GM21423 (cell line): ENCODE results near the gene ZCCHC24.

Experiments
- ATAC-seq: cut with Tn5 transposase; IDR thresholded peaks from one replicate; pipeline ENCODE4 v1.9.1; 2021; ENCODE audit warnings: mild to moderate bottlenecking, moderate library complexity; ENCODE audit not compliant: unreplicated experiment

Gene ZCCHC24

DNA sequence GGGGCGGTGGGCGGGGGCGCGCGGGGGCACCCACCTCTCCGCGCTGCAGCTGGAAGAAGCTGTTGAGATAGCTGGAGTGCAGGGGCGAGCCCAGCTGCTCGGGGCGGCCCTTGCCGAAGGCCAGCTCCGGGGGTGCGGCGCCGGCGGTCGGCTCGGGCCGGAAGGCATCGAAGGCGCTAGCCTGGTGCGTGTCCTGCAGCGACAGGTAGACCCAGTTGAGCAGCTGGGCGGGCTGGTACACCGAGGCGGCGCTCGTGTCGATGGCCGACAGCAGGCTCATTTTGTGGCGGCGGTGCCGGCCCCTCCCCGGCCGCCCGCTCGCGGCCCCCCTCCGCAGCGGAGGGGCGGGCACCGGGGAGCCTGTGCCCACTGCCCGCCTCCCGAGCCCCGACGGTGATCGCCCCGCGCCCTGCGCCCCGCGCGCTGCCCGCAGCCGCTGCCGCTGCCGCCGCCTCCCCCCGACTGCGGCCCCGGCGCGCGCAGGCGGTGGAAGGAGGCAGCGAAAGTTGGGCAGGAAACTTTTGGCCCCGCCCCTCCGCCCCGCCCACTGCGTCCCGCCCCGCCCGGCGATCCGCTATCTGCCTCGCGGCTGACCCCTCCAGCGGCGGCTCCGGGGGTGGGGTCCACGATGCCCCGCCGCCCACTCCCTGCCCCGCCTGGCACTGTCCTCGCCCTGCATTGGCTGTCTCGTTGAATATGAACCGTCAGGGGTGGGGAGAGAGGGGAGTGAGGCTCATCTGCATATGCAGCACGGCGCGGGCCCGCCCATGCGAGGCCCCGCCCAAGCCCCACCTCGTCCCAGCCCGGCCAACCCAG is at the start of gene ZCCHC24:
TSS of gene ZCCHC24 (minus strand) at position 464 of the 816 bp plus-strand sequence. CDS start at position 280, 184 bp downstream.
- peak; percentile 94 for ATAC-seq

DNA sequence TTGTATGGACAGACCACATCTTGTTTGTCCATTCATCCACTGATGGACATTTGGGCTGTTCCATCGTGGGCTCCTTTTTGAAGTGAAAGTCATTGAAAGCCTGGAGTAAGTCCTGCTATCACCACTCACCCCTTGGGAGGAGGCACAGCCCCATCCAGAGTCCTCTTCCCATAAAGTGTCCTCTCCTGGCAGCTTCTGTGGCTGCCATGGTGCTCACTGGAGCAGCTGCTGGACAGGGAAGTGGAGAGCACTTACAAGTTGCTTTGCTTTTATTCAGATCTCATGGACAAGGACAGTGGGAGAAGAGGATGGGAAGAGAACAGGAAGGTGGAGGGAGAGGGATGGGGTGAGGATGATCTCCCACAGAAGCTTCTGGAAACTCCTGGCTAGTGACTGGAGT is 48.4 kb upstream of the ZCCHC24 start:
- no peak for ATAC-seq

DNA sequence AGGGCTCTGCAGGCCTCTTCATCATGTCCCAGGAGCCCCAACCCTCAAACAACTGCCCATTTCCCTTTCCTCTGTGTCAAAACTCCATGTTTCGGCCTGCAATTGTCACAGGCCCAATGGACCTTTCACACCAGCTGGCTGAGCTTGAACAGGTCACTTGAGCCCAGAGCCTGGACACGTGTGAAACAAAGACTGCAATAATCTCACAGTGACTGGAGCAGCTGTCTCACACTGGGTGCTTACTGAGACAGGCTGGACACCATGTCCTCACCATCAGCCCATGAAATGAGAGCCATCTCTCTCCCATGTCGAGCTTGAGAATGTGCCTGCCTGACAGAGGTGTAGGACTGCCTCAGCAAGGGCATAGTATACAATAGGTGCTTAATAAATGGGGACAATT is 47.4 kb upstream of the ZCCHC24 start:
- no peak for ATAC-seq

DNA sequence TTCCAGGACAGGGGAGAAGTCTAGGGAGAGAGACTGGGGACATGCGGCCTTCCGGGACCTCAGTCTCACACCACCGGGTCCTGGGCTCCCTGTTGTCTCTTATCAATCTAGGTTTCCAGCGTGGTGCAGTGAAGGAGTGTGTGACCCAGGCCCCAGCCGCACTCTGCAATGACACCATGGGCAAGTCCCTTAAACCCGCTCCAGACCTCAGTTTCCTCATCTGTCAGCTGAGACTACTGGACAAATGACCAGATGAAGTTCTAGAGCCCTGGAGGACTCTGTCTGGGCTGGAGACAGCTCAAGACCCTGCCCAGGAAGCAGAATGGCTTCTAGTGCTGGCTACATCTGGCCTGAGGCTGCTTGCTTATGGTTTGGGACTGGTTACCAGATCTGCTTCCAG is 46.8 kb upstream of the ZCCHC24 start:
- no peak for ATAC-seq

DNA sequence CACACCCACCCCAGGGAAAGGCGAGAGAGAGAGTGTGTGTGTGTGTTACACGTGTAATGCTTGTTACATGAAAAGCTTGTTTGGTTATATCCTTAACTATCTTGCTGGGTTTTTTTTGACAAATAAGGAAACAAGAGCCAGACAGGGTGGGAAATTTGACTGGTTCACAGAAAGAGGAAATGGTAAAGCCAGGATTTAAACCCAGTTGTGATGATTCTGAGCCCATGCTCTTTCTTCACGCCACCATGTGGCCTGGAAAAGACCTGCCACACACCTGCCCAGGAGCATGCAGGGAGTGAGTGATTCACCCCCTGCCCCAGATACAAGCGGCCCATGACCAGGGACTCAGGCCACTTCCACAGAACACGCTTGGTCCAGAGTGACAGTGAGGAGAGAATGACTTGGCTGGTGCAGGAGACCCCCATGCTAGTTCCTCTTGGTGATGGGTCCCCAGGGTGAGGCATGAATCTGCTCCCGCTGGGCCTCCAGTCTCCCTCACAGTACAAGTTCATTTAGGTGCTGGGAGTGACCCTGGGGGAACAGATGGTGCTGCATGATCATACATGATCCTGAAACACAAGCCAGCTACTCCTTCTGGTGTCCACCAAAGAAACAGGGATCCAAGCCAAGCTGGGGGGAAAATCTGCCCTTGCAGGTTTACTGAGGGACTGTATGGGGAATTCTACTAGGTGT is 45.9 kb upstream of the ZCCHC24 start:
- ATAC-seq: no peak

DNA sequence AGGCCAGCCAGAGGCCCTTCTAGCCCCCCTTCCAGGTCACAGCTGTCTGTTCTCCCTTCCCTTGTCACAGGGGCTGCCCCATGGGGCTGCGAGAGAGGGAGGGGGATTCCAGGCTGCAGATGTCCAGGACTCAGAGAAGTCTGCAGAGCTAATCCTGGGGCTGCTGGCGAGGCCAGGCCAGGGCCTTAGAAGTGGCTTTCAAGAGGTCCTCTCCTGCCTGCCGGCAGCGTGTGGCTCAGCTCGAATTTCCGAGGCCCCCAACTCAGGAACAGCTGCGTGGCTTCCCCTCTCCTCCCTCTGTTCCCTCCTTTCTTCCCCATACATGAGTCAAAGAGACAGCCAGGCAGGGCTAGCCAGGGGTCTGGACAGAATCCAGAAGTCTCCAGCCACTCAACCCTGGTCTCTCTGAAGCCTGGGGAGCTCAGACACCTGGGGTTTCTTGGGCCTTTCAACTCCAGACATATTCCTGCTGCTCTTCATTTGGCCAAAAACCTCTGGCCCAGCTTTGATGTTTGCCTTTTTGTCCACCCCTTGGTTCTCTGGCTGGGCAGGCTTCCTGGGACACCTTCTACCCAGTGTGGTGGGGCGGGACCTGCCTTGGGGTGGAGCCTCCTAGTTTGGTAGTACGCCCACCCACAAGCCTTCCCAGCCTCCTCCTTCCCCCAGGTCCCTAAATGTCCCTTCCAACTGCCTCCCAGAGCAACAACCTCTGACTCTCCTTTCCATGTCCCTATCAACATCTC is 45.1 kb upstream of the ZCCHC24 start:
- ATAC-seq: no peak

DNA sequence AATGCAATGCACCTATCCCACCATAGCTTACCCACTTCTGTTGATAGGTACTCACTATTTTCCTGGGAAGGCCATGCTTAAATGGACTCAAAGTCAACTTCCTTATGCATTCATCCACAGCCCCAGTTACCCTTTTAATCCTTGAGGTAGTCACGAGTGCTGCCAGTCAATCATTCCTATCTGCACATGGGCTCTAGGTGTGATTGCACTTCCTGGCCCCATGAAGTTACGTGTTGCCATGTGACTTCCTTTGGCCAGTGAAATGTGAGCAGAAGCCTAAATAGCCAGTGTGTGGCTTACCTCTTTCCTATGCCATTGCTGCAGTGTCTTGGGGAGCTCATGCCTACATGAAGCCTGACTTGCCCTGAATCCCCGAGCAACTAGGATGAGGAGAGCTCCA is 43.4 kb upstream of the ZCCHC24 start:
- ATAC-seq: no peak

DNA sequence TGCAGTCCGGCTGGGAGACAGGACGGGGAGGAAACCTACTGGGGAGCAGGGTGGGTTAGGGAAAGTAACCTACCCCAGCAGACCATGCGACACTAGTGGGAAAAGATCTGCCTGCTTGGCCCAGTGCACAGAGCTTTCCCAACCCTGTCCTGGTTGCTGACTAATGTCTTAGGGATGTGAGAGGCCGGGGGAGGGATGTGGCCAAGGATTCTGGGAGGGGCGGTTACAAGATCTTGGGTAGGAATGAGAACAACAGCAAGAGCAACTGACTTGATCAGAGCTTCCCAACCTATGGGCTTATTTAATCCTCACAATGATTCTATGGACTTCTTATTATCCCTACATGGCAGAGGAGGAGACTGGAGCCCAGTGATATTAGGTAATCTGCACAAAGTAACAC is 42.9 kb upstream of the ZCCHC24 start:
- ATAC-seq: no peak

DNA sequence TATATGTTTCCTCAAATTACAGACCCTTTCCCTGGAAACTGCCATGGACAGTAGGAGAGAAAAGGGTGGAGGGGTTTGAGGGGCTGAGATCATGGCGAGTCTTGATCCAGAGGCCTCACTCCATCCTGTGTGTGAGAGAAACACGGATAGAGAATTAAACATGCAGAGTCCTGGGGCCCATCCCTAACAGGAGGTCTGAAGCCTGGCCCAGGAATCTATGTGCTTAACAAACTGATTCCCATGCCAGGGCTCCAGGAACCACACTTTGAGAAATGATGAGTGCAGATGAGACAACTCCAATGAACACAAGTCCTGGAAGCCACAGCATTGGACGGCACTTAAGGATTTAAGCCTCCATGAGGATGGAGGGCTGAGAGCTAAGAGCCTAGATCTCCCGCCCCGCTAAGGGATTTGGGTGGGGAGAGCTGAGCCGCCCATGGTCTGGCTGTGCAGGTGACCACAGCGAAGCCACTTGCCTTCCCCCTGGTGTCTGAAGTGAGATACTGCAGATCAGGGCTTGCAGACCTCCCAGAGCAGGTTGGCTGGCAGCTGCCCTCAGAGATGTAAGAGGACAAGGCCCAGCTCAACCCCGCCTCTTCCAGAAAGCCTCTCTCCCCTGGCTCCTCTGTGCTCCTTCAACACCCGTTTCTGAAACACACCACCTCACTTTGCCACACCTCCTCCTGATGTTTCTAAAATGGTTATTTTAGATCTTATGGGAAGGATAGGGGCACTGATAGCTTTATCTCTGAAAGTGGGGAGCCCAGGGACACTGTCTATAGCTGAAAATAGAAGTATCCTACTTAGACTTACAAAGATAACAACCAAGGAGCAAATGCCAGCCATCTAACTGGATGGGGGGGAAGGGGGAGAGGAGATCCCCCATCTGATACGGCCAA is 42.1 kb upstream of the ZCCHC24 start:
- peak; percentile 70 for ATAC-seq

DNA sequence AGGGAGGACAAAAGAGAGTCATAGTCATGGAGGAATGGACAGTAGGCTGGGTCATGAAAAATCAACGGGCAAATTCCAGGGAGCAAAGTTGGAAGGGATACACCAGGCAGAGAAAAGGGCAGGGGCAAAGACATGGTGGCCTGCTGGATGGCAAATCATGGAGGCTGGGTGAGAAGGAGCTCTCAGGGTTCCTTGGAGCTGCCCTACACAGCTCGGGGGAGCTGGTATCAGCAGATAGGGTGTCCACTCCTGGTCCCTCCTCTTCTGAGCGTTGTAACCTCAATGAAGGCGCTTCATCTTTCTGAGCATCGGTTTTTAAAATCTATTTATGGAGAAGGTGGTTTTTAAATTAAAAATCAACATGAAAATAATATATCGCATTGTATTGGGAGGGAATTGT is 39.1 kb upstream of the ZCCHC24 start:
- ATAC-seq: no peak

DNA sequence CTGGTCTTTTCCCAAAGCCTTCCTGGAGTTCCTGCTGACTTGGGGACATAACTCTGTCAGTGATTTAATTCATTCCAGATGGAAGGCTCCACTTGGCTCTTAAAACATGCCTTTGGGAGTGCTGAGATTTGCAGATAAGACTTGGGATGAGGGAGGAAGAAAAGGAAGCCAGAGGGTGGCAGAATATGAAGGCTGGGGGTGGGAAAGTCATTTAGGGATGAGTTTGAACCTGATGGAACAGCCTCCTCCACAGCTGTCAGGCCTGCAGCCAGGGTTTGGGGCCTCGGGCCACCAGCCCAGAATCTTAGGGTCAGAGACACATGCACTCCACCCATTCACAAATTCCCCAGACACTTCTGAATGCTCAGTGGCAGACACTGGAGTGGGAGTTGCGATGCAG is 38.5 kb upstream of the ZCCHC24 start:
- ATAC-seq: no peak

DNA sequence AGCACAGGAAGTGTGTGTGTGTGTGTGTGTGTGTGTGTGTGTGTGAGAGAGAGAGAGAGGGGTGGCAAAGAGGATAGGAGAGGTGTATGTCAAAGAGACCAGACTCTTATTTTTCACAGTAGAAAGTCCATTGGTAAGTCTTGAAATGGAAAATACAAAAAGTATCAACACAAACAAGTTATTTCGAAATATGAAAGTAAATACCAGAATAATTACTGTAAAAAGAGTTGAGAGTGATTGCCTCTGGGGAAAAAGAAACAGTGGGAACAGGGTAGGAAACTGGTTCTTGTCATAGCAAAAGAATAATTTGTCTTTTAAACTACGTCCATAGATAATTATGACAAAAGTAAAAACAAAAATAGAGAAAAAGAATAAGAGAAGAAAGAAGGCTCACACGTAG is 37.9 kb upstream of the ZCCHC24 start:
- no peak for ATAC-seq

DNA sequence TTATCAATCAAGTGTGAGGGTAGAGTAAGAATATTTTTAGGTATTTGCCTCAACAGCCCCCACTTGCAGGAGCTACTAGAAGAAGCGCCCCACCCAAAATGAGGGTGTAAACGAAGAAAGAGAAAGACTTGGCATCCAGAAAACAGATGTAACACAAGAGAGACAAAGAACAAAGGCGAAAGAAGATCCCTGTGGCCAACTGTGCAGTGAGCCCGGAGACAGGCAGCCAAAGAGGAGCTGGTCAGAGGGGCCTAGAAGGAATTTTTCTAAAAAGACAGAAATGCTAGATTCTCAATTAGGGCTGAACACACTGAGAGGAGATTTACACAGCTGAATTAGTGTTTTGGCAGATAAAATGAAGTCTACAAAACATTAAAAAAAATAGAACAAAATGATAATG is 37.3 kb upstream of the ZCCHC24 start:
- ATAC-seq: no peak

DNA sequence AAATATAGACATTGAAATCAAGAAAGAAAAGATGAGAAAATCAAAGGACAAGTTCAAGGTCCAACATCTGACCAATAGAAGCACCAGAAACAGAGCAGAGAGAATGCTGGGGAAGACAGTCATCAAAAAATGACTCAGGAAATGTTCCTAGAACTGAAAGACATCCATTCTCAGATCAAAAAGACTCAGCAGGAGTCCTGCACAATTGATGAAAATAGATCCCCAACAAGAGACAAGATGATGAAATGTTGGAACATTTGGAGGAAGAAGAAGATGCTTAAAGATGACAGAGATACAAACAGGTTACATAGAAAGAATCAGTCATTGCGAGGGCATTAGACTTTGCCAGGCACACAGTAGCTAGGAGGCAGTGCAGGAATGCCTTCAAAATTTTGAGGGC is 36.9 kb upstream of the ZCCHC24 start:
- no peak for ATAC-seq

DNA sequence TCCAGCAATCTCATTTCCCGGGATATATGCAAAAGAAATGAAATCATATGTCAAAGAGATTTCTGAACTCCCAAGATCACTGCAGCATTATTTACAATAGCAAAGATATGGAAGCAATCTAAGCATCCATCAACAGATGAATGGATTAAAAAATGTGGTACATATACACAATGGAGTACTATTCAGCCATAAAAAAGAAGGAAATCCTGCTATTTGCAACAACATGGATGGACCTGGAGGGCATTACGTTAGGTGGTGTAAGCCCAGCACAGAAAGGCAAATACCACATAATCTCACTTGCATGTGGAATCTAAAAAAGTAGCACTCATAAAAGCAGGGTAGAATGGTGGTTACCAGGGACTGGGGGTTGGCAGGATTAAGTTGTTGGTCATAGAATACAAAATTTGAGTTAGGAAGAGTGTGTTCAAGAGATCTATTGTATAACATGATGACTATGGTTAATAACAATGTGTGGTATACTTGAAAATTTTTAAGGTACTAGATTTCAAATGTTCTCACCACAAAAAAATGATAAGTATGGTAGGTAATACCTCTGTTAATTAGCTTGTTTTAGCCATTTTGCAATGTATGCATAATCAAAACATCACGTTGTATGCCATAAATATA is 34.0 kb upstream of the ZCCHC24 start:
- no peak for ATAC-seq

DNA sequence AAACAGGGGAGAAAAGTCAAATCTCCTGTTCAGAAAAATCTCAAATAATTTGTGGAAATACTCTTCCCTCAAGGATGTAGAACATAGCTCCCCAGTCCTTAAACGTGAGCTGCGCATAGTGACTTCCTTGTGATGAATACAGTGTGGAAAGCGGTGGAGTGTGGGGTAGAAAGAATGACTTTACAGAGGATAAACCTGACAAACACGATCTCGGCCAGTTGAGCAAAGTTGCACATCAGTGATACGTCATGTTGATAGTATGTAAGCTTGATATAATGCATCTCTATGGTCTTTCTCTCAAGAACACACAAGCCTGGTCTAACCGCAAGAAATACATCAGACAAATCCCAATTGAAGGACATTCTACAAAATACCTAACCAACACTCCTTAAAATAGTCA is 32.0 kb upstream of the ZCCHC24 start:
- ATAC-seq: no peak

DNA sequence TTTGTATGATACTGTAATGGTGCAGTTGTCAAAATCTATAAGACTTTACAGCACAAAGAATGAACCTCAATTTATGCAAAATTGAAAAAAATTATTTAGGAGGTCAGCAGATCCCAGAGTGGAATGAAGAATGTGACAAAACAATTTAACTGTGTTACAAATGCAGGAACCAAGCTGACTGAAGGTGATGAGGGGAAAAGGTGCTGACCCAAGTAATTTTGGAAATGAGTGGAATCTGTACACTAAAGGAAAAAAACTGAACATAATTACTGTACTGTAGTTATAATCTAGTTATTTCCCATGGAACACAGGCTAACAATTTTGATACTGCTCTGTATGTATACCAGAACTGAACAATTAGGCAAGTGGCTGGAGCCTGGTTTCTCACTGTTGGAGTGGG is 31.2 kb upstream of the ZCCHC24 start:
- ATAC-seq: no peak

DNA sequence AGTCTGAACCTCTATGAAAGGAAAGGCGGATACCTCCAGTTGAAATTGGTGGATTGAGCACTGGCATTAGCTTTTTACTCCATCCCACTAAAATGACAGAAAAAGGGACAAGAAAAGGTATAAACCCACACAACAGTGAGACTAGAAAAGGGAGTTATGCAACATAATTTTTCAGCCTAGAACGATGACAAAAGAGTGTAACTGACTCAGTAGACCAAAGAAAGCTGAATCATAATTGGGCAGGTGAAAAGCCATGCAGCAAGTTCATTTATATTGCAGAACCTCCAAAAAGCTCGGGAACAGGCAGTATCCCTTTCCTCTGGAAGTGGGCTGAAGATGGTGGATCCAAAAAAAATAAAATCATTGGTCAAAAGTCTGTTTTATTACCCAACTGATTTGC is 30.5 kb upstream of the ZCCHC24 start:
- no peak for ATAC-seq

DNA sequence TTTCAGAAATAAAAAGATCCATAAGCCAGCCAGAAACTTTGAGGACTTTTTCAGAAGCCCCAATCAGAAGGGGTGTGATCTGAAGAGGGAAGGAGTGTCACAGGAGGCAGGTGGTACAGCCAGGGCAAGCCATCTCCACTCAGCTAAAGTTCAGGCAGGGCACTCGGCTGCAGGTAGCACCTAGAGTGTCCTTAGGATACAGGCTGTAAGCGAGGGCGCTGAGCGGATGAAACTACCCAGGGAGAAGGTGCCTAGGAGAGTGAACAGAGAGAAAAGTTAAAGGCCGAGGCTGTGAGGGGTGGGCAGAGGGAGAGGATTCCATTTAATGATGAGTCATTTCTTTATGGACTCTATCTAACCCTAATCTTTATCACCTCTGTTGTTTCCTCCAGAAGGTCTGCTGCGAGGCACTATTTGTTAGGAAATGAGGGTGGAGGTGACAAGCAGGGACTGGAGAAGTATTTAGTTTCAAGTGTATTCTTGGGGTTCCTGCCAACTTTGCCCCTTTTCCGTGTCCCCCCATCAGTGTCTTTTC is 29.8 kb upstream of the ZCCHC24 start:
- ATAC-seq: no peak

DNA sequence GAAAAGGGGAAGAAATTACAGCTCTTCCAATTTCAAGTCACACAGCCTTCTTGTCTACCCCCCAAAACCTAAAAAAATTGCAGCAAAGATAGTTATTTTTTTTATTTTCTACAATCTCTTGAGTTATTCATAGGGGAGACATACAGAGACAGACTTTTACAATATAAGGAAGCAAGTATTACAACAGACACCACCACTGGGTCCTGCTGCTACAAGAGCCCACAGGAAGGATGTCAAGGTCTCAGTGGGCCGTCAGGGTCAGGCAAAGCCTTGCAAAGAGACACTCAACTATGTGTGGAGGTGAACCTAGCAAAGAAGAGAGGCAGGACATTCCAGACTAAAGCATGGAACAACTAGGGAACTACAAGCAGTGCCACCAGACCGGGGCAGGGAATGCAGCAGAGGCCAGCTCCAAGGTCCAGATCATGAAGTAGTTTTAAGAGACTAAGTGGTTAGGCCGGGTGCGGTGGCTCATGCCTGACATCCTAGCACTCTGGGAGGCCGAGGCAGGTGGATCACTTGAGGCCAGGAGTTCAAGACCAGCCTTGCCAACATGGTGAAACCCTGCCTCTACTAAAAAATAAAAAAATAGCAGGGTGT is 28.2 kb upstream of the ZCCHC24 start:
- ATAC-seq: no peak
